Ramos (cell line): Measurements from ENCODE around the gene EBLN2.

Experiments
- in situ Hi-C: fragments of 300-500 bp; cut with MboI; formaldehyde crosslinking; loops from one replicate; pipeline ENCODE4 v1.14.3; 2022; ENCODE audit warnings: low sequenced_read_pairs; ENCODE audit not compliant: unreplicated experiment

EBLN2 gene

GRCh38 chr3:73100741-73101559 is 39.5 kb downstream of the EBLN2 start:
- in situ Hi-C loops, result no loop called here

GRCh38 chr3:73101881-73102280 is 40.4 kb downstream of the EBLN2 start:
- in situ Hi-C loops, result no loop called here

GRCh38 chr3:73107215-73107614 is 45.8 kb downstream of the EBLN2 start:
- in situ Hi-C loops, result no loop called here

GRCh38 chr3:73107676-73108187 is 46.3 kb downstream of the EBLN2 start:
- in situ Hi-C loops, result no loop called here

GRCh38 chr3:73108750-73109149 is 47.3 kb downstream of the EBLN2 start:
- in situ Hi-C loops, result no loop called here

- in situ Hi-C loops, result no loop called here
Measured at GRCh38 chr3:73110530-73110929, 49.1 kb downstream of the EBLN2 start.
